ENCODE measurements around the gene LBH.
"Not testable (repeated sequence)": the region's sequence is repeated elsewhere in the genome, so short reads cannot be mapped to it uniquely, and the experiment has no call there.

LBH gene

GRCh38 chr2:30255466-30256408, 24.4 kb downstream of the LBH start:
- no peak for DNase-seq (ENCODE audit: low read depth in 1 of 2, low spot score in 1 of 2)

GRCh38 chr2:30257266-30258214, 26.2 kb downstream of the LBH start:
- no peak for DNase-seq (ENCODE audit: low read depth in 1 of 2, low spot score in 1 of 2)

- no peak for DNase-seq (ENCODE audit: low read depth in 1 of 2, low spot score in 1 of 2)
These were observed 27.7 kb downstream of the LBH start for GRCh38 chr2:30259071-30259470.

- no peak for DNase-seq (ENCODE audit: low read depth in 1 of 2, low spot score in 1 of 2)
These were observed 28.7 kb downstream of the LBH start for GRCh38 chr2:30259827-30260679.

GRCh38 chr2:30260941-30261340, 29.6 kb downstream of the LBH start:
- DNase-seq (ENCODE audit: low read depth in 1 of 2, low spot score in 1 of 2): no peak

GRCh38 chr2:30261695-30262211, 30.4 kb downstream of the LBH start:
- no peak for DNase-seq (ENCODE audit: low read depth in 1 of 2, low spot score in 1 of 2)

GRCh38 chr2:30262716-30263309, 31.5 kb downstream of the LBH start:
- no peak for DNase-seq (ENCODE audit: low read depth in 1 of 2, low spot score in 1 of 2)

GRCh38 chr2:30264274-30264673, 32.9 kb downstream of the LBH start:
- no peak for DNase-seq (ENCODE audit: low read depth in 1 of 2, low spot score in 1 of 2)

GRCh38 chr2:30265052-30266015, 34.0 kb downstream of the LBH start:
- DNase-seq (ENCODE audit: low read depth in 1 of 2, low spot score in 1 of 2): no peak

GRCh38 chr2:30266051-30266621, 34.8 kb downstream of the LBH start:
- no peak for DNase-seq (ENCODE audit: low read depth in 1 of 2, low spot score in 1 of 2)

GRCh38 chr2:30266705-30267104, 35.4 kb downstream of the LBH start:
- no peak for DNase-seq (ENCODE audit: low read depth in 1 of 2, low spot score in 1 of 2)

- DNase-seq (ENCODE audit: low read depth in 1 of 2, low spot score in 1 of 2): peak in 1 of 2 donors; percentile 57
These were observed 36.0 kb downstream of the LBH start for GRCh38 chr2:30267161-30267975.

GRCh38 chr2:30268296-30268871, 37.0 kb downstream of the LBH start:
- DNase-seq (ENCODE audit: low read depth in 1 of 2, low spot score in 1 of 2): no peak

GRCh38 chr2:30269114-30269770, 37.9 kb downstream of the LBH start:
- not testable (repeated sequence) for DNase-seq (ENCODE audit: low read depth in 1 of 2, low spot score in 1 of 2)

- DNase-seq (ENCODE audit: low read depth in 1 of 2, low spot score in 1 of 2): no peak
These were observed 38.4 kb downstream of the LBH start for GRCh38 chr2:30269771-30270145.

- DNase-seq (ENCODE audit: low read depth in 1 of 2, low spot score in 1 of 2): no peak
These were observed 38.8 kb downstream of the LBH start for GRCh38 chr2:30270166-30270565.

GRCh38 chr2:30271301-30271700, 40.0 kb downstream of the LBH start:
- DNase-seq (ENCODE audit: low read depth in 1 of 2, low spot score in 1 of 2): no peak
